HepG2 (cell line): ENCODE measurements around the gene CHAF1B.

Experiments used
- ASH2L ChIP-seq: fragments of 300-600, 200-600 bp; sonication (generic); IDR thresholded peaks from 2 replicates; pipeline ENCODE4 v1.7.0; 2017; ENCODE audit warnings: low read depth, mild to moderate bottlenecking, moderate library complexity, mixed read lengths, low read length; ENCODE audit not compliant: insufficient read length
- CHD2 ChIP-seq: IDR thresholded peaks from 2 replicates; pipeline ENCODE4 v1.6.1; 2011; ENCODE audit warnings: low read depth, low read length, improper control_type of control experiment
- CTCF ChIP-seq: sonication (generic); formaldehyde crosslinking; IDR thresholded peaks from 2 replicates; pipeline ENCODE4 v1.5.0; 2020; ENCODE audit warnings: mild to moderate bottlenecking, missing genetic modification reagents, moderate library complexity
- FOXK1 ChIP-seq: sonication (generic); formaldehyde crosslinking; IDR thresholded peaks from 2 replicates; pipeline ENCODE4 v1.4.0; 2020; ENCODE audit warnings: low read depth, missing genetic modification reagents, borderline replicate concordance
- FOXM1 ChIP-seq: sonication (generic); formaldehyde crosslinking; IDR thresholded peaks from 2 replicates; pipeline ENCODE4 v1.5.0; 2020; ENCODE audit warnings: missing genetic modification reagents
- FOXP1 ChIP-seq, 2 experiments: fragments of 450-650 bp in 1 of 2; IDR thresholded peaks; 2 replicates each; pipeline ENCODE4 v1.6.1; 2017 to 2018; ENCODE audit warnings: antibody characterized with exemption in 1 of 2
- JUND ChIP-seq: sonication (generic); formaldehyde crosslinking; IDR thresholded peaks from 2 replicates; pipeline ENCODE4 v1.8.0; 2022; ENCODE audit warnings: mild to moderate bottlenecking, missing genetic modification reagents
- NFE2L2 ChIP-seq: fragments of 150-350 bp; IDR thresholded peaks from 2 replicates; pipeline ENCODE4 v1.6.1; 2014; ENCODE audit warnings: low read length
- PBX3 ChIP-seq: sonication (generic); formaldehyde crosslinking; IDR thresholded peaks from 2 replicates; pipeline ENCODE4 v1.8.1; 2023; ENCODE audit warnings: missing genetic modification reagents, inconsistent platforms, borderline replicate concordance
- POLR2AphosphoS2 ChIP-seq: IDR thresholded peaks from 2 replicates; pipeline ENCODE4 v1.6.1; 2011; ENCODE audit warnings: low read depth, low read length, improper control_type of control experiment
- POLR2AphosphoS5 ChIP-seq: IDR thresholded peaks from 2 replicates; pipeline ENCODE4 v1.6.1; 2012; ENCODE audit warnings: low read depth, low read length
- SPEN ChIP-seq: sonication (generic); formaldehyde crosslinking; IDR thresholded peaks from 2 replicates; pipeline ENCODE4 v1.5.1; 2020; ENCODE audit warnings: low read depth, mild to moderate bottlenecking, missing genetic modification reagents
- ZZZ3 ChIP-seq: sonication (generic); formaldehyde crosslinking; IDR thresholded peaks from 2 replicates; pipeline ENCODE4 v1.4.0; 2020; ENCODE audit warnings: missing genetic modification reagents, mild to moderate bottlenecking, borderline replicate concordance

GRCh38 chr21:36388096-36388495 lies 2.9 kb downstream of the CHAF1B start:
- TF ChIP-seq FOXP1 (IDR thresholded peaks at IDR 0.05) (no peak), FOXP1 (CRISPR knock-in tag; IDR thresholded peaks at IDR 0.05) (no peak), FOXM1 (CRISPR knock-in tag) (no peak), ZZZ3 (CRISPR knock-in tag) (no peak), CHD2 (no peak), NFE2L2 (no peak), POLR2AphosphoS5 (no peak), SPEN (CRISPR knock-in tag) (no peak), CTCF (CRISPR knock-in tag) (no peak), POLR2AphosphoS2 (no peak), PBX3 (CRISPR knock-in tag) (no peak), ASH2L (no peak), FOXK1 (CRISPR knock-in tag) (no peak), JUND (CRISPR knock-in tag) (no peak)
